WTC11 (cell line): Measurements from ENCODE around the gene TAF11L2.
"Not testable (repeated sequence)": the region's sequence is repeated elsewhere in the genome, so short reads cannot be mapped to it uniquely, and the experiment has no call there.

ENCODE experiments used
- E2F4 ChIP-seq: sonication (generic); formaldehyde crosslinking; IDR thresholded peaks from 2 replicates; pipeline ENCODE4 v1.8.1; 2022; ENCODE audit warnings: low read depth, mild to moderate bottlenecking, moderate library complexity, missing genetic modification reagents, borderline replicate concordance
- SMAD3 ChIP-seq: sonication (generic); formaldehyde crosslinking; IDR thresholded peaks from 2 replicates; pipeline ENCODE4 v1.8.0; 2022; ENCODE audit warnings: missing genetic modification reagents, mild to moderate bottlenecking, borderline replicate concordance
- TF ChIP-seq, protein P1 (sequence below): fragments of 200-600 bp; IDR thresholded peaks from 2 replicates; pipeline ENCODE4 v1.8.0; 2022; ENCODE audit warnings: antibody characterized with exemption
- TF ChIP-seq, protein P2 (sequence below): sonication (generic); formaldehyde crosslinking; IDR thresholded peaks from 2 replicates; pipeline ENCODE4 v1.8.0; 2022; ENCODE audit warnings: missing genetic modification reagents

GRCh38 chr5:17526504-17526903, 28.5 kb downstream of the TAF11L2 start:
- TF ChIP-seq, protein P1, sequence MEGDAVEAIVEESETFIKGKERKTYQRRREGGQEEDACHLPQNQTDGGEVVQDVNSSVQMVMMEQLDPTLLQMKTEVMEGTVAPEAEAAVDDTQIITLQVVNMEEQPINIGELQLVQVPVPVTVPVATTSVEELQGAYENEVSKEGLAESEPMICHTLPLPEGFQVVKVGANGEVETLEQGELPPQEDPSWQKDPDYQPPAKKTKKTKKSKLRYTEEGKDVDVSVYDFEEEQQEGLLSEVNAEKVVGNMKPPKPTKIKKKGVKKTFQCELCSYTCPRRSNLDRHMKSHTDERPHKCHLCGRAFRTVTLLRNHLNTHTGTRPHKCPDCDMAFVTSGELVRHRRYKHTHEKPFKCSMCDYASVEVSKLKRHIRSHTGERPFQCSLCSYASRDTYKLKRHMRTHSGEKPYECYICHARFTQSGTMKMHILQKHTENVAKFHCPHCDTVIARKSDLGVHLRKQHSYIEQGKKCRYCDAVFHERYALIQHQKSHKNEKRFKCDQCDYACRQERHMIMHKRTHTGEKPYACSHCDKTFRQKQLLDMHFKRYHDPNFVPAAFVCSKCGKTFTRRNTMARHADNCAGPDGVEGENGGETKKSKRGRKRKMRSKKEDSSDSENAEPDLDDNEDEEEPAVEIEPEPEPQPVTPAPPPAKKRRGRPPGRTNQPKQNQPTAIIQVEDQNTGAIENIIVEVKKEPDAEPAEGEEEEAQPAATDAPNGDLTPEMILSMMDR, result not testable (repeated sequence)
- TF ChIP-seq, protein P2, sequence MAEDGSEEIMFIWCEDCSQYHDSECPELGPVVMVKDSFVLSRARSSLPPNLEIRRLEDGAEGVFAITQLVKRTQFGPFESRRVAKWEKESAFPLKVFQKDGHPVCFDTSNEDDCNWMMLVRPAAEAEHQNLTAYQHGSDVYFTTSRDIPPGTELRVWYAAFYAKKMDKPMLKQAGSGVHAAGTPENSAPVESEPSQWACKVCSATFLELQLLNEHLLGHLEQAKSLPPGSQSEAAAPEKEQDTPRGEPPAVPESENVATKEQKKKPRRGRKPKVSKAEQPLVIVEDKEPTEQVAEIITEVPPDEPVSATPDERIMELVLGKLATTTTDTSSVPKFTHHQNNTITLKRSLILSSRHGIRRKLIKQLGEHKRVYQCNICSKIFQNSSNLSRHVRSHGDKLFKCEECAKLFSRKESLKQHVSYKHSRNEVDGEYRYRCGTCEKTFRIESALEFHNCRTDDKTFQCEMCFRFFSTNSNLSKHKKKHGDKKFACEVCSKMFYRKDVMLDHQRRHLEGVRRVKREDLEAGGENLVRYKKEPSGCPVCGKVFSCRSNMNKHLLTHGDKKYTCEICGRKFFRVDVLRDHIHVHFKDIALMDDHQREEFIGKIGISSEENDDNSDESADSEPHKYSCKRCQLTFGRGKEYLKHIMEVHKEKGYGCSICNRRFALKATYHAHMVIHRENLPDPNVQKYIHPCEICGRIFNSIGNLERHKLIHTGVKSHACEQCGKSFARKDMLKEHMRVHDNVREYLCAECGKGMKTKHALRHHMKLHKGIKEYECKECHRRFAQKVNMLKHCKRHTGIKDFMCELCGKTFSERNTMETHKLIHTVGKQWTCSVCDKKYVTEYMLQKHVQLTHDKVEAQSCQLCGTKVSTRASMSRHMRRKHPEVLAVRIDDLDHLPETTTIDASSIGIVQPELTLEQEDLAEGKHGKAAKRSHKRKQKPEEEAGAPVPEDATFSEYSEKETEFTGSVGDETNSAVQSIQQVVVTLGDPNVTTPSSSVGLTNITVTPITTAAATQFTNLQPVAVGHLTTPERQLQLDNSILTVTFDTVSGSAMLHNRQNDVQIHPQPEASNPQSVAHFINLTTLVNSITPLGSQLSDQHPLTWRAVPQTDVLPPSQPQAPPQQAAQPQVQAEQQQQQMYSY (CRISPR knock-in tag), result not testable (repeated sequence)
- not testable (repeated sequence) for TF ChIP-seq E2F4, SMAD3 (CRISPR knock-in tag)
